Right lobe of liver (tissue), 6 donors: ENCODE data around the gene RPL29. TPM values are rescaled to one million over a fixed set of nuclear protein-coding genes. Genes with fewer than 3 reads are reported as not detected.

Experiments used
- ATAC-seq, 4 donors: fragments of 200-7000 bp; cut with Tn5 transposase; one replicate each; pipeline ENCODE4 v1.9.1; 2020; ENCODE audit warnings: mild to moderate bottlenecking in 4 of 4, moderate library complexity in 4 of 4
- DNase-seq, 3 donors: peaks; one replicate each; pipeline ENCODE4 v3.0.0-alpha.2; 2020
- H3K27ac ChIP-seq, 3 donors: fragments of 200-600 bp; one replicate each; pipeline ENCODE4 v1.8.0; 2022
- H3K27me3 ChIP-seq, 2 donors: fragments of 200-600 bp; one replicate each; pipeline ENCODE4 v1.8.0; 2022
- H3K36me3 ChIP-seq, 4 donors: fragments of 200-600 bp; sonication (generic) in 1 of 4; one replicate each; pipeline versions ENCODE4 v1.5.1 to v1.8.0; 2017 to 2022; ENCODE audit warnings: control low read depth in 1 of 4
- H3K4me1 ChIP-seq, 4 donors: fragments of 200-600 bp; sonication (generic) in 1 of 4; one replicate each; pipeline versions ENCODE4 v1.5.1 to v1.8.0; 2017 to 2022; ENCODE audit warnings: control low read depth in 1 of 4
- H3K4me3 ChIP-seq, 3 donors: fragments of 200-600 bp; one replicate each; pipeline ENCODE4 v1.8.0; 2022
- H3K9me3 ChIP-seq, 4 donors: fragments of 200-600 bp; sonication (generic) in 1 of 4; one replicate each; pipeline versions ENCODE4 v1.5.1 to v1.8.0; 2017 to 2022; ENCODE audit warnings: control low read depth in 1 of 4
- POLR2A ChIP-seq: fragments of 450-650 bp; IDR thresholded peaks from one replicate; pipeline ENCODE4 v1.6.1; 2017; ENCODE audit warnings: antibody characterized with exemption, mild to moderate bottlenecking
- WGBS: methylation state at CpG from one replicate; pipeline ENCODE4 v1.1.6; 2018; ENCODE audit warnings: low coverage, low lambda C conversion rate; ENCODE audit not compliant: insufficient coverage; ENCODE audit errors: missing lambda C conversion rate; 5-methylcytosine and 5-hydroxymethylcytosine counted together
- intact Hi-C, 2 donors: fragments of 100-400 bp; cut with DNase I; formaldehyde crosslinking; loops; one replicate each; pipeline versions ENCODE4 v1.11.2 to v1.14.1; 2022
- total RNA-seq, 6 experiments: library from RNA; depleted of rRNA in 2 of 6; stranded (reverse); fragments of >200 nt in 2 of 6; fragmentation: NEBNext Ultra II Directional in 3 of 6; extraction: Animal tissue kit (Norgen Biotek cat#: 25700) in 3 of 6; gene quantifications; one replicate each; pipeline versions ENCODE4 v1.1.0 to v1.2.4, GENCODE V29; 2016 to 2023
- TF ChIP-seq, protein P1 (sequence below), 4 donors: fragments of 200-600 bp in 3 of 4; fragments of 450-650 bp in 1 of 4; IDR thresholded peaks; one replicate each; pipeline versions ENCODE4 v1.5.1 to v1.8.0; 2016 to 2022; ENCODE audit warnings: antibody characterized with exemption in 4 of 4, mild to moderate bottlenecking in 2 of 4
- donor health status: DM: no; HTN: yes; CAD: no.
- donor health status: DM: no; HTN: no; CAD: no.
- donor health status: DM: no; HTN: no; CAD: no.
- donor health status: DM: no; HTN: yes; CAD: no.
- donor health status: DM: no; HTN: yes; CAD: no.

RPL29 gene
- total RNA-seq, 6 experiments from 2014 or later: 396 to 971 (median 447) TPM

DNA sequence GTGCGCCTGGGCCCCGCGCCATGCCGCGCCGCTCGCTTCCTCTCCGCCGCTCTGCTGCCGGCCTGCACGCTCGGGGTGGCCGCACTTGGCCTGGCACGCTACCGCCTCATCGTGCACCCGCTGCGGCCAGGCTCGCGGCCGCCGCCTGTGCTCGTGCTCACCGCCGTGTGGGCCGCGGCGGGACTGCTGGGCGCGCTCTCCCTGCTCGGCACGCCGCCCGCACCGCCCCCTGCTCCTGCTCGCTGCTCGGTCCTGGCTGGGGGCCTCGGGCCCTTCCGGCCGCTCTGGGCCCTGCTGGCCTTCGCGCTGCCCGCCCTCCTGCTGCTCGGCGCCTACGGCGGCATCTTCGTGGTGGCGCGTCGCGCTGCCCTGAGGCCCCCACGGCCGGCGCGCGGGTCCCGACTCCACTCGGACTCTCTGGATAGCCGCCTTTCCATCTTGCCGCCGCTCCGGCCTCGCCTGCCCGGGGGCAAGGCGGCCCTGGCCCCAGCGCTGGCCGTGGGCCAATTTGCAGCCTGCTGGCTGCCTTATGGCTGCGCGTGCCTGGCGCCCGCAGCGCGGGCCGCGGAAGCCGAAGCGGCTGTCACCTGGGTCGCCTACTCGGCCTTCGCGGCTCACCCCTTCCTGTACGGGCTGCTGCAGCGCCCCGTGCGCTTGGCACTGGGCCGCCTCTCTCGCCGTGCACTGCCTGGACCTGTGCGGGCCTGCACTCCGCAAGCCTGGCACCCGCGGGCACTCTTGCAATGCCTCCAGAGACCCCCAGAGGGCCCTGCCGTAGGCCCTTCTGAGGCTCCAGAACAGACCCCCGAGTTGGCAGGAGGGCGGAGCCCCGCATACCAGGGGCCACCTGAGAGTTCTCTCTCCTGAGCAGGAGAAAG, 39.6 kb downstream of the RPL29 start:
- Histone ChIP-seq H3K9me3 (no peaks in the 10 kb centered on the region), H3K27me3 (no peaks in the 10 kb centered on the region), H3K27ac (peak overlapping the region in 2 of 3 donors; percentile 6 to 31), H3K4me3 (peak overlapping the region; percentile 22 to 52 (median 41)), H3K4me1 (peaks cover 0 to 19% (median 2%) of the 10 kb centered on the region in 4 donors), H3K36me3 (no peaks in the 10 kb centered on the region)
- DNase-seq (peak in 1 of 3 donors; percentile 57), ATAC-seq (peak; percentile 77 to 82 (median 79))
- no peak for TF ChIP-seq POLR2A
- TF ChIP-seq, protein P1, sequence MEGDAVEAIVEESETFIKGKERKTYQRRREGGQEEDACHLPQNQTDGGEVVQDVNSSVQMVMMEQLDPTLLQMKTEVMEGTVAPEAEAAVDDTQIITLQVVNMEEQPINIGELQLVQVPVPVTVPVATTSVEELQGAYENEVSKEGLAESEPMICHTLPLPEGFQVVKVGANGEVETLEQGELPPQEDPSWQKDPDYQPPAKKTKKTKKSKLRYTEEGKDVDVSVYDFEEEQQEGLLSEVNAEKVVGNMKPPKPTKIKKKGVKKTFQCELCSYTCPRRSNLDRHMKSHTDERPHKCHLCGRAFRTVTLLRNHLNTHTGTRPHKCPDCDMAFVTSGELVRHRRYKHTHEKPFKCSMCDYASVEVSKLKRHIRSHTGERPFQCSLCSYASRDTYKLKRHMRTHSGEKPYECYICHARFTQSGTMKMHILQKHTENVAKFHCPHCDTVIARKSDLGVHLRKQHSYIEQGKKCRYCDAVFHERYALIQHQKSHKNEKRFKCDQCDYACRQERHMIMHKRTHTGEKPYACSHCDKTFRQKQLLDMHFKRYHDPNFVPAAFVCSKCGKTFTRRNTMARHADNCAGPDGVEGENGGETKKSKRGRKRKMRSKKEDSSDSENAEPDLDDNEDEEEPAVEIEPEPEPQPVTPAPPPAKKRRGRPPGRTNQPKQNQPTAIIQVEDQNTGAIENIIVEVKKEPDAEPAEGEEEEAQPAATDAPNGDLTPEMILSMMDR (IDR thresholded peaks at IDR 0.05): peak in 3 of 4 donors; percentile 19 to 34 (median 33)
- intact Hi-C loops: no loop called here
- WGBS: no CpG with 5 or more reads among the region's 97 CpGs

DNA sequence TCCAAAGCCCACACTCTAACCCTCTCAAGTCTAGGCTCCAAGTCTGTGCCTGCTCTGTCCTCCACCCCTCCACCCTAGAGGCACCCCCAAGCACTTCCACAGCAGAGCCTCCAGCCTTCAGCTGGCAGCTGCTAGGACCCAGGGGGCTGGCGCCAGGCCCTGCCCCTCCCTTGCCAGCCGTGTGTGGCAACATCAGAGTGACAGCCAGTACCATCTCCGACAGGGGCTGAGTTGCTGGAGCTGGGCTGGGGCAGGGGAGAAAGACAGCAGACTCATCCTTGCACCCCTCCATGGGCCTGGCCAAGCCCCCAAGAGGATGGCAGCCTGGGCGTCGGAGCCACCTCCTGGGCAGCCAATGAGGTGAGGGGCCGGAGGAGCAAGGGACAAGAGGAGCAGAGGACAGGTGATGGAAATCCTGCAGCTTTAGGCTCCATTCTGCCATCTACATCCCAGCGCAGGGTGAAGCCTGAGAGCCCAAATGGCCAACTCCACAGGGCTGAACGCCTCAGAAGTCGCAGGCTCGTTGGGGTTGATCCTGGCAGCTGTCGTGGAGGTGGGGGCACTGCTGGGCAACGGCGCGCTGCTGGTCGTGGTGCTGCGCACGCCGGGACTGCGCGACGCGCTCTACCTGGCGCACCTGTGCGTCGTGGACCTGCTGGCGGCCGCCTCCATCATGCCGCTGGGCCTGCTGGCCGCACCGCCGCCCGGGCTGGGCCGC, 40.4 kb downstream of the RPL29 start, which contains the start of gene GPR62:
TSS of gene GPR62 (plus strand) at position 207 of the 718 bp plus-strand sequence. CDS start at position 479, 272 bp downstream.
- Histone ChIP-seq H3K27ac (peak within 1 kb of the TSS in 2 of 3 donors; percentile 6 to 31), H3K27me3 (no peaks in the 10 kb centered on the region), H3K9me3 (no peaks in the 10 kb centered on the region), H3K4me1 (peaks cover 0 to 19% (median 2%) of the 10 kb centered on the region in 4 donors), H3K36me3 (no peaks in the 10 kb centered on the region), H3K4me3 (peak within 1 kb of the TSS; percentile 22 to 52 (median 41))
- ATAC-seq: no peak
- TF ChIP-seq POLR2A: no peak
- TF ChIP-seq, protein P1 (IDR thresholded peaks at IDR 0.05): no peak
- no peak for DNase-seq
- WGBS: 61% methylated on average over 5 of the region's 33 CpGs
- intact Hi-C loops: no loop called here

DNA sequence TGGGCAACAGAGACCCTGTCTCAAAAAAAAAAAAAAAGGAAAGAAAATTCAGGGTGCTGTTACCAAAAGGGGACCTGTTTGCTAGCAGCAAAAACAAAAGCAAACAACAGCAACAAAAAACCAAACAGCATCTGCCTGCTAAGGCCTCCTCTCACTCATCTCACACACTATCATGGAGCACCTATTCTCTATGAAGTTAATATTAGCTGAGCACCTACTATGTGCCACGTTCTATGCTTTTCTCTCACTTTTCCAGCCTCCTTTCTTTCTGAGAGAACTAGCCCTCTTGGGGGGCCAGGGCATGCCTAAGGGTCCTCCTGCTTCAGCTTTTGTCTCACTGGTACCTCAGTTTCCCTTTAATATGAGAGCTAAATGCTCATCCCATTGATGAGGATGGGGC, 41.0 kb downstream of the RPL29 start:
- Histone ChIP-seq H3K36me3 (no peaks in the 10 kb centered on the region), H3K27ac (no peak overlapping the region), H3K9me3 (no peaks in the 10 kb centered on the region), H3K27me3 (no peaks in the 10 kb centered on the region), H3K4me1 (peaks cover 0 to 19% (median 2%) of the 10 kb centered on the region in 4 donors), H3K4me3 (no peak overlapping the region)
- DNase-seq (no peak), ATAC-seq (no peak)
- TF ChIP-seq POLR2A: no peak
- WGBS: 15% methylated on average over 1 of the region's 1 CpG
- intact Hi-C loops: no loop called here

DNA sequence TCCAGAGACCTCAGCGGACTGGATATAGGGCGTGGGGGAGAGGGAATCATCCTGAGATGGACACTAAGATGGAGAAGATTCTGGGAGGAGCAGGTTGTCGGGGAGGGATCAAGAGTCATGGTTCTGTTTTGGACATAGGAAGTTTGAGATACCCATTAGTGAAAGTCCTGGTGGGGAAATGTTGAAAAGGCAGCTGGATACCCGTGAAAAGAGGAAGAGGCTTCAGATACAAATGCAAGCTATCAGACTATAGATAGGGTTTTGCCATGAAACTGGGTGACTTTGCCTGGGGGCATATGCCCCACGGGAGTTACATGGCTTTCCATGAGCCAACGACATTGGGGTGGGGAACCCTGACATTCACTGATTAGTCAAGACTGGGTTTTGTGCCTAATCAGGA, 41.6 kb downstream of the RPL29 start:
- WGBS: 75% methylated on average over 6 of the region's 6 CpGs
- Histone ChIP-seq H3K4me3 (no peak overlapping the region), H3K27me3 (no peaks in the 10 kb centered on the region), H3K36me3 (no peaks in the 10 kb centered on the region), H3K27ac (no peak overlapping the region), H3K9me3 (no peaks in the 10 kb centered on the region), H3K4me1 (peaks cover 0 to 14% (median 2%) of the 10 kb centered on the region in 4 donors)
- no peak for DNase-seq
- intact Hi-C loops: no loop called here
- ATAC-seq: no peak
- TF ChIP-seq, protein P1 (IDR thresholded peaks at IDR 0.05): no peak
- TF ChIP-seq POLR2A: no peak
